PFSK-1 (cell line): ENCODE measurements around the gene PPP2R5C. TPM values are rescaled to one million over a fixed set of nuclear protein-coding genes. Genes with fewer than 3 reads are reported as not detected.

ENCODE experiments used
- FOXP2 ChIP-seq: optimal IDR thresholded peaks from 2 replicates; pipeline ENCODE3; 2011; ENCODE audit warnings: borderline replicate concordance, control low read depth, inconsistent platforms; ENCODE audit not compliant: insufficient read depth; ENCODE audit errors: extremely low read length, extremely low read depth
- POLR2AphosphoS5 ChIP-seq: IDR thresholded peaks from 2 replicates; pipeline ENCODE4 v1.6.1; 2012; ENCODE audit warnings: low read depth, mild to moderate bottlenecking, control low read depth, low read length, moderate library complexity
- SIN3A ChIP-seq: IDR thresholded peaks from 2 replicates; pipeline ENCODE4 v1.6.1; 2012; ENCODE audit warnings: mild to moderate bottlenecking, low read length, moderate library complexity, borderline replicate concordance; ENCODE audit not compliant: insufficient read depth
- TAF1 ChIP-seq: IDR thresholded peaks from 2 replicates; pipeline ENCODE4 v1.6.1; 2012; ENCODE audit warnings: low read length, control low read depth, borderline replicate concordance; ENCODE audit not compliant: insufficient read depth
- polyA plus RNA-seq: library from polyadenylated mRNA; unstranded; fragments of >200 nt; gene quantifications from one replicate; pipeline ENCODE4 v1.2.1, GENCODE V29; 2012; ENCODE audit warnings: low read depth, missing spikeins; ENCODE audit not compliant: insufficient read length
- TF ChIP-seq, protein P1 (sequence below), 2 experiments: IDR thresholded peaks; 2 replicates each; pipeline versions ENCODE4 v1.6.1 to v1.8.0; 2011 to 2012; ENCODE audit warnings: low read depth in 2 of 2, low read length in 2 of 2, control low read depth in 1 of 2, inconsistent platforms in 1 of 2, mild to moderate bottlenecking in 1 of 2, moderate library complexity in 1 of 2; ENCODE audit not compliant: insufficient read depth in 1 of 2

PPP2R5C gene
- 40.8 TPM for polyA plus RNA-seq

DNA sequence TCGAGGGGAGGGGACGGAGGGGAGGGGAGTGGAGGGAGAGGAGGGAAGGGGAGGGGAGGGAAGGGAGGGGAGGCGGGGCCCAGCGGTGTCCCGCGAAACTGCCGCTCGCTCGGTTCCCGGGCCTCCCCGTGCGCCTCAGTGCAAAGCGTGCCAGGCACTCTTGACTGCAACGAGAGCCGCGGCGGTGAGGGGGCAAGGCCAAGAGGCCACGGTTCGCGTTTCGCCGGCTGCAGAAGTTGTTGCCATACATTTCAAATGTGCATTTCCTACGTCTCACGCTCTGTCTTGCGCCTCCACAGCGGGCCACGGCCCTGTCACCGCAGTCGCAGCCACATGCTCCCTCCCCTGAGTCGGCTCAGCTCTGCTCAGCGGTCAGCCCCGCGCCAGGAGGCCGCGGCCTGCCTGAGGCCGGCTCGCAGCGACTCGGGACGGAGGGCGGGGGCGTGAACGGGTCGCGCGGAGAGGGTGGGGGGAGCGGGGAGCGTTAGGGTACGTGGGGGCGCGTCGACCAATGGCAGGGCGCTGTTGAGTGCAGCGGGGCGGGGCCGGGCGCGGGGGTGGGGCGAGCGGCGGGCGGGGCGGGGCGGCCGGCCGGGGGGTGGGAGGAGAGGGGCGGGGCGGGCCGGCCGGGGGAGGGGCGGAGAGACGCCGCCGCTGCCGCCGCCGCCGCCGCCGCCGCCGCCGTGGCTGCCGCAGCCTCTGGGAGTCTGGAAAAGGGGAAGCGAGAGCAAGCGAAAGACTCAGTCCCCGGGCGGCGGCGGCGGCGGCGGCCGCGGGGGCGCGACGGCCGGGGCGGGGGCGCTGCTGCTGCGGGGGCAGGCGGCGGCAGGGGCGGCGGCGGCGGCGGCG lies at the start of gene PPP2R5C:
TSS of gene PPP2R5C (plus strand) at position 678 of the 849 bp plus-strand sequence. CDS start 185 bp downstream, outside the sequence.
- TF ChIP-seq SIN3A (no peak), POLR2AphosphoS5 (0 out of 2 replicates have a peak, but pooled peaks have one; percentile 19), FOXP2 (no peak)

DNA sequence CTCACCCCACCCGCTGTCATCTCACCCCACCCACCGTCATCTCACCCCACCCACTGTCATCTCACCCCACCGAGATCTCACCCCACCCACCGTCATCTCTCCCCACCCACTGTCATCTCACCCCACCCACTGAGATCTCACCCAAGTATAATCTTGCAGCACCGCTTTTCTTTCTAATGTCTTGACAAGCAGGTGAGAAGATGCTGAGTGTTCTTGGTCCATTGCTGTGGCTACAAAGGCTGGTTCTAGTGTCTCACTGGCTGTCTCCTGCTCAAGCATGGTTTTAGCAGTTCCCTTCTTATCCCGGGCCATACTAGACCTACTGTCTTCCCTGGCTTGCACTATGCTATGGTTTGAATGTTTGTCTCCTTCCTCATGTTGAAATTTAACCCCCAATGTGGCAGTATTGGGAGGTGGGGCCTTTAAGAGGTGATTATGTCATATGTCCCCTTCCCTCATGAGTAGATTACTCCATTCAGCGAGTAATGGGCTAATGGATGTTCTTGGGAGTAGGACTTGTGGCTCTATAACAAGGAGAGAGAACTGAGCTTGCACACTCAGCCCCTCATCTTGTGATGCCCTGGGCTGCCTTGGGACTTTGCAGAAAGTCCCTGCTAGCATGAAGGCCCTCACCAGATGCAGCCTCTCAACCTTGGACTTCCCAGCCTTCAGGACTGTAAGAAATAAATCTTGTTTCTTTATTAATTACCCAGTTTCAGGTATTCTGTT lies 47.7 kb upstream of the PPP2R5C start:
- TF ChIP-seq POLR2AphosphoS5 (no peak), SIN3A (no peak), TAF1 (no peak), FOXP2 (no peak)
- TF ChIP-seq, protein P1, sequence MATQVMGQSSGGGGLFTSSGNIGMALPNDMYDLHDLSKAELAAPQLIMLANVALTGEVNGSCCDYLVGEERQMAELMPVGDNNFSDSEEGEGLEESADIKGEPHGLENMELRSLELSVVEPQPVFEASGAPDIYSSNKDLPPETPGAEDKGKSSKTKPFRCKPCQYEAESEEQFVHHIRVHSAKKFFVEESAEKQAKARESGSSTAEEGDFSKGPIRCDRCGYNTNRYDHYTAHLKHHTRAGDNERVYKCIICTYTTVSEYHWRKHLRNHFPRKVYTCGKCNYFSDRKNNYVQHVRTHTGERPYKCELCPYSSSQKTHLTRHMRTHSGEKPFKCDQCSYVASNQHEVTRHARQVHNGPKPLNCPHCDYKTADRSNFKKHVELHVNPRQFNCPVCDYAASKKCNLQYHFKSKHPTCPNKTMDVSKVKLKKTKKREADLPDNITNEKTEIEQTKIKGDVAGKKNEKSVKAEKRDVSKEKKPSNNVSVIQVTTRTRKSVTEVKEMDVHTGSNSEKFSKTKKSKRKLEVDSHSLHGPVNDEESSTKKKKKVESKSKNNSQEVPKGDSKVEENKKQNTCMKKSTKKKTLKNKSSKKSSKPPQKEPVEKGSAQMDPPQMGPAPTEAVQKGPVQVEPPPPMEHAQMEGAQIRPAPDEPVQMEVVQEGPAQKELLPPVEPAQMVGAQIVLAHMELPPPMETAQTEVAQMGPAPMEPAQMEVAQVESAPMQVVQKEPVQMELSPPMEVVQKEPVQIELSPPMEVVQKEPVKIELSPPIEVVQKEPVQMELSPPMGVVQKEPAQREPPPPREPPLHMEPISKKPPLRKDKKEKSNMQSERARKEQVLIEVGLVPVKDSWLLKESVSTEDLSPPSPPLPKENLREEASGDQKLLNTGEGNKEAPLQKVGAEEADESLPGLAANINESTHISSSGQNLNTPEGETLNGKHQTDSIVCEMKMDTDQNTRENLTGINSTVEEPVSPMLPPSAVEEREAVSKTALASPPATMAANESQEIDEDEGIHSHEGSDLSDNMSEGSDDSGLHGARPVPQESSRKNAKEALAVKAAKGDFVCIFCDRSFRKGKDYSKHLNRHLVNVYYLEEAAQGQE (IDR thresholded peaks at IDR 0.05; ENCODE audit: insufficient read depth in 1 of 2, low read depth in 2 of 2, low read length in 2 of 2): no peak

DNA sequence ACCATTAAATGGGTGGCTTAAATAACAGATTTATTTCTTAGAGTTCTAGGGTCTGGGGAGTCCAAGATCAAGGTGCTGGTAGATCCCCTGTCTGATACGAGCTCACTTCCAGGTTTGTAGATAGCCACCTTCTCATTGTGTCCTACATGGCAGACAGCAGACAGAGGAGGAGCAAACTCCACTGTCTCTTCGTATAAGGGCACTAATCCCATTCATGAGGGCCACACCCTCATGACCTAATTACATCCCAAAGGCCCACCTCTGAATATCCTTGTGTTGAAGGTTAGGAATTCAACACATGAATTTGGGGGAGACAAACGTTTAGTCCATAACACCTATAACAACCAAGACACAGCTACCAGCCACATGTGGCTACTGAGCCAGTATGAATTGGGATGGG lies 47.1 kb upstream of the PPP2R5C start:
- TF ChIP-seq, protein P1 (IDR thresholded peaks at IDR 0.05; ENCODE audit: insufficient read depth in 1 of 2, low read depth in 2 of 2, low read length in 2 of 2): no peak
- no peak for TF ChIP-seq TAF1
- TF ChIP-seq SIN3A: no peak
- TF ChIP-seq POLR2AphosphoS5: no peak
- no peak for TF ChIP-seq FOXP2

DNA sequence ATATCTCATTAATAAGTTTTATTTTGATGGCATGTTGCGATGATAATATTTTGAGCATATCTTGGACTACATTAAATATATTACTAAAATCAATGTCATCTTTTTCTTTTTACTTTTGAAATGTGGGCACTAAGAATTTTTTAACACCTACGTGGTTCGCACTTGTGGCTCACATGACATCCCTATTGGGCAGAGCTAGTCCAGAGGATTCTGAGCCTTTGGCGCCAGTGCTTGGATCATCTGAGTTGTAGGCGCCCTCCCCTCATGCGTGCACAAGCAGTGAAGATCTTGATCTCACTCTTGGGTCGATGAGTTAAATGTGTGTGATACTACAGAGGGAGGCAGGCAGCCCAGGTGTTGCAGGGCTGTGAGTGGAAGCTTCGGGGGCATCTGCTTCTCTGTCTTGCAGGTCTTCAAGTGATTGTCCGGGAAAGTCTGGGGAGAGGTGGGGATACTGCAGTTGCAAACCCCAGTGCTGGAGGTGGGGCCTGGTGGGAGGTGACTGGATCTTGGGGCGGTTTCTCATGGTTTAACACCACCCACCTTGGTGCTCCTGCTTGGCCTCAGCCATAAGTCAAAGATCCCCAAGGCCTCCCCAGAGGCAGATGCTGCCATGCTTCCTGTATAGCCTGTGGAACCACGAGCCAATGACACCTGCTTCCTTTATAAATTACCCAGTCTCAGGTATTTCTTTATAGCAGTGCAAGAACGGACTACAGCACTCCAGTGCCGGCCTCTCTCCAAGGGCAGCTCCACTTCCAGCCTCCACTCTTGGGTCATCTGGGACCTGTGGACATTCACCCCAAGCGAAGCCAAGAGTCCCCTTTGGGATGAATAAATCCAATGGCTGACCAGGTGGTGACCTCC lies 46.1 kb upstream of the PPP2R5C start:
- no peak for TF ChIP-seq POLR2AphosphoS5

DNA sequence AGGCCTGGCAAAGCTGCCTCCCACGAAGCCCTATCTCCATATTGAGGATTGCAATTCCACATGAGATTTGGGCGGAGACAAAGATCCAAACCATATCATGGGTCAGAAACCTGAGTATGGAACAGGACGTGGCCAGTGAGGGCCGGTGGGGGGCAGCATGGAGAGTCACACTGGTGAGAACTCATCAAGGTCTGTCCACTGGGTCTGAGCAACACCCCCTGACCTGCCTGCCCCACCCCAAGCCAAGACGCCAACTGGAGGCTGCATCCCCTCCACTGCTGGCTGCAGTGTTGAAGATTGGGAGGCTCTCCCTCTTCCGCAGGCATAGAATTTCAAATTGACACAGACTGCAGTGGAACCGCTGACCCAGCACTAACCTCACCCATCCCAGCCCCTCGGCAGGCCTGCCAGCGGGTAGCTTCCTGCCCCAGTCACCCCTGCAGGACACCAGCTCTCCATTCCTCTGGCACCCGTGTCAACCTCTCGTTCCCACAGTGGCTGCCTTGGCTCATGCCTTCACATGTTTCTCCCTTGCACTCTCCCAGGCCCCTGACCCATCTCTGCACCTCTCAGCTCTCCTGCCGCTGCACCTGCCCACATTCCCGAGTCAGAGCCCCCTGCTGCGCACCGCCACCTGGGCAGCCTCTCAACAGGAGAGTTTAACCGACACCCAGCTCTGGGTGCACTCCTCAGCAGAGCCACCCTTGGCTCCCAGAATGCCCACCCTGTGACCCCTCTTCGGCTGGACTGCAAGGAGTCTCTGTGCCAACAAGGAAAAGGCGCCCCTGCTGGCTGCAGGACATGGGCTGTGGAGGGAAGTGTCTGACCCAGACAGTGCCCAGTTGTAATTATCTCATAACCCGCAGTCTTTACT lies 45.2 kb upstream of the PPP2R5C start:
- TF ChIP-seq TAF1: no peak
- no peak for TF ChIP-seq FOXP2
- no peak for TF ChIP-seq SIN3A
- TF ChIP-seq, protein P1 (IDR thresholded peaks at IDR 0.05; ENCODE audit: insufficient read depth in 1 of 2, low read depth in 2 of 2, low read length in 2 of 2): no peak
- no peak for TF ChIP-seq POLR2AphosphoS5
